SIG-M5 treated with dmso at 0.1 percent for 504 hours (cell line): ENCODE results near the gene NUDT8.

ENCODE experiments used
- DNase-seq: peaks from one replicate; lab custom pipeline; 2025; ENCODE audit not compliant: unreplicated experiment; lab: John Stamatoyannopoulos, UW

NUDT8 gene, protein sequence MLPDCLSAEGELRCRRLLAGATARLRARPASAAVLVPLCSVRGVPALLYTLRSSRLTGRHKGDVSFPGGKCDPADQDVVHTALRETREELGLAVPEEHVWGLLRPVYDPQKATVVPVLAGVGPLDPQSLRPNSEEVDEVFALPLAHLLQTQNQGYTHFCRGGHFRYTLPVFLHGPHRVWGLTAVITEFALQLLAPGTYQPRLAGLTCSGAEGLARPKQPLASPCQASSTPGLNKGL

DNA sequence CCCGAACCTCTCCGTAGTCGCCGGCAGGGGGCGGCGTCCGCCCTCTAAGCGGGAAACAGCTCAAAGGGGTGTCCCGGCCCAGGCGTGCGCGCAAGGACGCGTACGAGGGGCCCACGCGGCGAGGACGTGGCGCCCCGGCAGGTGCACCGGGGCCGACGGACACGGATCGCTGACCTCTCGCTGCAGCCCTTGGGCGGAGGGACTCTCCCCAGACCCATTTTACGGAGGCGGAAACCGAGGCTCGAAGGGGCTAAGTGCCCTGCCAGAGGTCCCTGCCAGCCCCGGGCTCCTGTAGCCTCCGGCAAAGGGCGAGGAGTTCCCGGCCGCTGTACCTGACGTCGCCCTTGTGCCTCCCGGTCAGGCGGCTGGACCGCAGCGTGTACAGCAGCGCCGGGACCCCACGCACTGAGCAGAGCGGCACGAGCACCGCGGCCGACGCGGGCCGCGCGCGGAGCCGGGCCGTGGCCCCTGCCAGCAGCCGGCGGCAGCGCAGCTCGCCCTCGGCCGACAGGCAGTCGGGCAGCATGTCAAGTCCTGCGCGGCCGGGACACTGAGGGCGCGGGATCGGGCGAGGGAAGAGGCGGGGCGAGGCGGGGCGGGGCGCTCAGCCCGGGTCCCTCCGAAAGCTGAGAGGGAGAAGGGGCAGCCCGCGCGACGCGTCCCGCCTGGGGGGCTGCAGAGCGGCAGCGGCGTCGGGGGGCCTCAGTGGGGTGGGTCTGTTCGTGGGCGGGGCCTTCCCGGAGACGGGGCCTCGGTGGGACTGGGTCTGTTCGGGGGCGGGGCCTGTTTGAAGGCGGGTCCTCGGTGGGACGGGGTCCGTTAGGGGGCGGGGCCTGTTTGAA is at the start of gene NUDT8:
Gene NUDT8, minus strand, starts transcription at position 552 of the 842 bp plus-strand sequence. Its CDS starts 26 bp downstream, at position 526.
- peak; percentile 79 for DNase-seq

GRCh38 chr11:67675058-67675747 is 45.5 kb upstream of the NUDT8 start:
- DNase-seq: no peak

DNA sequence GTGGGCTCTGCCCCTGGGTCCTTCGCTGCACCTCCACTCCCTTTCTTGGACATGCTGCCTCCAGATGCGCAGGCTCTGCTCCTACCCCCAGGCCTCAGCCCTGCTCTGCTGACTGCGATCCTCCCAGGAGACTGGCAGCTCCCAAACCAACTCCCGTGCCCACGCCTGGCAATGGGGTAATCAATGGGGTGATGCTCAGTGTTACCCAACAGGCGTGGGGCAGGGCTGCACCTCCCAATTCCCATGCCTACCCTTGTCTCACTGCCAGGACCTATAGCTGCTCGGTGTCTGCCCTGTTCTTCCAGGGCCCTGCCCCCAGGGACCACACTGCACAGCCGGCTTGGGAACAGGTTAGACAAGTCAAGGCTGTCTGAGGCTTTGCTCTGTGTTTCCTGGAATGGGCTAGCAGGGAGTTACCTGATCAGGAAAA is 44.7 kb upstream of the NUDT8 start, which contains the start of gene ALDH3B2:
Gene ALDH3B2, minus strand, starts transcription at position 182 of the 430 bp plus-strand sequence. CDS start 7,688 bp downstream, outside the sequence.
- DNase-seq: peak; percentile 62

GRCh38 chr11:67673902-67674301 is 44.2 kb upstream of the NUDT8 start:
- DNase-seq: no peak

- no peak for DNase-seq
Measured at GRCh38 chr11:67673358-67673757, 43.6 kb upstream of the NUDT8 start.

- DNase-seq: no peak
Measured at GRCh38 chr11:67671211-67671520, 41.4 kb upstream of the NUDT8 start.

DNA sequence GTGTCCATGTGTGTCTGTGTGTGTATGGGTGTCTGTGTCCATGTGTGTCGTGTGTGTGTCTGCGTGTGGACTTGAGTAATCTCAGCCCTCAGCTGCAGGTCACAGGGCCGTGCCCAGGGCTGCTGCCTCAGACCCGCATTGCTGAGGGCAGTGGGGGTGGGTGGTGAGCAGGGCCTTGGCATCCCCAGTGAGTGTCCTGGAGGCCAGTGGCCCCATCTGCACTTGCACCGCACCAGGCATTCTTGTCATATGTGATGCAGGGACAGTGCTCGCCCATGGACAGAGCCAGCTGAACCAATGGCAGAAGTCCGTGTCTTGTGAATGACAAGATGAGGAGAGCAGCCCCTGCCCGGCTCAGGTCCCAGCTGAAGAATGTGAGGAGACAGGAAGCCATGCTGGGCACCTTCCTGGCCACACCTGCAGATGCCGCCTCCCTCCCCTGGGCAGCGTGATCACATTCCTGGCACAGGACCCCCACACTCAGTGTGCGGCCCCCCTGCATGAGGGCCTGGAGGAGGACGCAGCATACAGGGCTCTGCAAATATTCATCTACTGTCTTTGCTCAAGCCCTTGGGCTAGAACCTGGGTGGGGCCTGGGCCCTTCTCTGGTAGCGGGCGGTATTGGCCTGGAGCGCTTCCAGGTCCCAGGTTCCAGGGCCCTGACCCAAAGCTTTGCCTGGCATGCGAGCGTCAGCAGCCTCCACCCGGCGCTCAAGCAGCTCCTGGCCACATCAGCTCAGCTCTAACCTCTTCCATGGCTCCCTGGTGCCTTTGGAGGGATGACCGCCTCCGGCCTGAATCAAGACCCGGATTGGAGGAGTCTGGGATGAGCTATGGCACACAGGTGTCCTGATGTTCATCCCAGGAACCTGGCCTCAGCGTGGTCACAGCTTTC is 40.8 kb upstream of the NUDT8 start:
- no peak for DNase-seq

GRCh38 chr11:67668192-67668551 is 38.4 kb upstream of the NUDT8 start:
- no peak for DNase-seq

DNA sequence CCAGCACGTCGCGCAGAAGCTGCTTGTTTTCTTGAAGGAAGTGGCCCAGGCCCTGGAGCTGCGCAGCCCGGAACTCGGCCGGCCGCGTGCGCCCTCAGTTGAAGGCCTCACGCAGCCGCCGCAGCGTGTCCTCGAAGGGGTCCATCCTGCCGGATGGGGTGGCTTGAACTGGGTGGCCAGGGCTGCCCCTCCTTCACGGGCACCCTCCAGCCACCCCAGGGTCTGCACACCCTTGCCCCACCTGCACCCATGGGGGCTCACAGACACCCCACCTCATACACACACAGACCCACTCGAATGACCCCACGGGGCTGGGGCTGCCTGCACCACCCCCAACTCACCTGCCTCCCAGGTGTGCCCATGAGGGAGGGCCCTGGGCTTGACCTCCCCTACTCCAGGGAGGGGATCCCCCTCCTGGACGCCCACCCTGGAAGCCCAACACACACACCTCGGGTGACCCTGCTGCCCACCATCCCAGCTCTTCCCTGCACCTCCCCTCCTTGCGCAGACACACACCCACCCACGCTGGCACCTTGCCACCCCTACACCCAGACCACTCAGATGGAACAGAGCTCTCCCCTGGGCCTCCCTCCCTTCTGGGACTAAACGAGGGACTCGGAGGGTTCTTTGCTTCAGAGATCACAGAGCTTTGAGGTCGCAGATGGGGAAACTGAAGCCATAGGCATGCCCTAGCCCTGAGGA is 37.9 kb upstream of the NUDT8 start:
- no peak for DNase-seq

DNA sequence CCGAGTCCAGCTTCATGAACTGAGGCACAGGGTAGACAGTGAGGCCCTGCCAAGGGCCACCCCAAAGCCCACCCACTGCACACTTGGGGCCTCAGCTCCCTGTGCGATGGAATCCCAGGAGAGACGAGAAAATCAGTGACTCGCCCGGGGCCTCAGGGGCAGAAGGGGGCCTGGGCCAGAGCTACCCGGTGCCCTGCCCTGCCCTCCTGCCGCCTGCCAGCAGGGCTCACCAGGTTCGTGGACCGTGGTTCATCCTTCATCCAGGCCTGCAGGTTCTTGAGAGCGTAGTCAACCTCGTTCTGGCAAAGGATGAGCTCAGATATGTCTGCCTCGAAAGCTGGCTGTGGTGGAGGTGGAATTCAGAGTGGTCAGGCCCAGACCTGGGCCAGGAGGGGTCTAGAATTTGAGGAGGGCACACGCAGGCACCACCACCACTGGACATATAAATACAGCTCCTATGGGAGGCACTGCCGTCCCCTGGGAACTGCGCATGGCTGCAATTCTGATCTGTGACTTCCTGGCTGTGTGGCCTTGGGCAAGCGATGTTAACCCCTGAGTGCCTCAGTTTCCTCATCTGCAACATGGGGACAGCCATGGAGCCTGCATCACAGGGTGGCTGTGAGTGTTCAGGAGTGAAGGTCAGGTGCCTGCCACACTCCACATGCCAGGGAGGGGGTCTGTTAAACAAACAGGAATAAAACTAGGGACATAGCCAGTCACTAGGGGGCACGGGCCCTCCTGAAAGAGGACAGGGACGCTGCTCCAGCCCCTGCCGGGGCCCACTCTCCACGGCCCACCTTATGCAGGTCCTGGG is 37.1 kb upstream of the NUDT8 start:
- no peak for DNase-seq

- no peak for DNase-seq
Measured at GRCh38 chr11:67666303-67666645, 36.5 kb upstream of the NUDT8 start.

DNA sequence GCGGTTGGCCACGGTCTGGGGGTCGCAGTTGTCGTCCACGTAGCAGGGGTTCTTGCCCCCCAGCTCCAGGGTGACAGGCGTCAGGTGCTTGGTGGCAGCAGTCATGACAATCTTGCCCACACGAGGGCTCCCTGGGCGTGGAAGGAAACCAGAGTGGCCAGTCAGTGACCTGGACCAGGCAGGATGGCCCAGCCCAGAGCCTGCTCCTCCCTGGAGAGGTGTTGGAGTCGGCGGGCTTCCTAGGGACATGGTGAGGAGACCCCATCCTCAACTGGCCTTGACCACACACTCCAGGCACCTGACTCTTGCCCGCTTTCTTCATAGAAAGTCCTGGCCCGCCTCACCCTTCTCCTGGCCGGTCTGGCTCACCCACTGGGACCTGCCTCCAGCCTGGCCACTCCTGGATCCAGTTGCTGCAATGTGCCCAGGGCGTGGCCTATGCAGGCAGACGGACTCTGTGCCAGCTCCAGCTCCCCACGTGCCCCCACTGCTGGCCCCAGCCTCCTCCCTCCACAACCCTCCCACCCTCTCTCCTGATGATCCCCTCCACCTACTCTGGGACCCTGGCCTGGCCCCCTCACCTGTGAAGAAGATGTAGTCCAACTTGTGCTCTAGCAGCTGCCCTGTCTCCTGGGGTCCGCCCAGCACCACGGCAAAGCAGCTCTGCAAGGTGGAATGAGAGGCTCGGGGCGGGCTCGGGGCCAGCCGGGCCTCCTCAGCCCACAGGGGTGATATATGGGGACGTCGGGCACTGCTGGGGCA is 36.0 kb upstream of the NUDT8 start:
- DNase-seq: no peak

GRCh38 chr11:67664696-67665540 is 35.2 kb upstream of the NUDT8 start:
- no peak for DNase-seq

DNA sequence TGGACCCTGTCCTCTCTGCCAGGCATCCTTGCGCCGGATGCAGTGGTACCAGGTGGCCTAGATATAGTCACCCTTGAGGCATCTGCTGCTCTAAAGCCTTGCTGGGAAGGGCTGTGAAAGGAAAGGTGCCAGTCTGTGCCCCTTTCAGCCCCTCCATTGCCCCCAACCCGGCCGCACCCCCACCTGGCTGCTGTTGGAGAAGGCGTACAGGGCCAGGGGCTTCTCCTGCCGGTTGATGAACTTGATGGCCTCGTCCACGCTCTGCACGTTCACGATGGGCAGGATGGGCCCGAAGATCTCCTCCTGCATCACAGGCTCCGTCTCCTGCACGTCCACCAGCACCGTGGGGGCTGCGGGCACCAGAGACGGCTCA is 34.5 kb upstream of the NUDT8 start:
- DNase-seq: no peak

GRCh38 chr11:67663532-67664212 is 33.9 kb upstream of the NUDT8 start:
- DNase-seq: no peak

- no peak for DNase-seq
Measured at GRCh38 chr11:67662835-67663531, 33.2 kb upstream of the NUDT8 start.
